ENCODE measurements around the gene IL10RA.

The IL10RA gene

DNA sequence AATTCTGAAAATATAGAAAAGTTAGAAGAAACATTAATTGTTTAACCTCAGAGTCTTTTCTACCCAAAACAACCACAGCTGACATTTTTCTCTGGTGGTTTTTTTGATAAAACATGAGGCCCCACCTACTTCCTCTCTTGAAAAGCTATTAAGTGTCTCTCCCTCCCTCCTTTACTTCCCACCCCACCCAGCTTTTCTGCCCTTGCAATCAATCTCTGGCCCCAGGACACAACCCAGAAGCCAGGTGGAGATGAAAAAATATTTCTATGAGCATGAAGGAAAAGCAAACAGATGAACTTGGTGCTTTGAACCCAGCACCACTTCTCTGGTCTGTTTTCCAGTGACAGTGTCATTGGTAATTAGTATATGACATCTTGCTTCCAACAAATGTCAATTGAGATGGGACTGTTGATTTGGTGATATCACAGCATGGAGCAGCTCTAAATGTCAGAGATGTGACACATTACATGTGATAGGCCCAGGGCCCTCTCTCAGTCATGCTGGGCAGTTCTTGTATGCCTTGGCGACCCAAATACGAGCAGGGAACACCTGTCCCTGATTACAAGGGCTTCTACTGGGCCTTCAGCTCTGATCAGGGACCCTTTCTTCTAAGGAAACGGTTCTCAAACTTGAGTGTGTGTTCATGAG lies 33.0 kb upstream of the IL10RA start:
- no peaks in the 10 kb centered on the region for H3K27me3 ChIP-seq (ENCODE audit: insufficient read depth, low read length)
- H3K9me2 ChIP-seq (ENCODE audit: low read depth, low read length) = no peaks in the 10 kb centered on the region
- H2AFZ ChIP-seq (ENCODE audit: low read length) = no peak overlapping the region
- H3K4me1 ChIP-seq (ENCODE audit: insufficient read depth, low read length, severe bottlenecking) = peaks cover 12% of the 10 kb centered on the region
- no peaks in the 10 kb centered on the region for H4K20me1 ChIP-seq (ENCODE audit: insufficient read depth, low read length)
- TF ChIP-seq, protein P1, sequence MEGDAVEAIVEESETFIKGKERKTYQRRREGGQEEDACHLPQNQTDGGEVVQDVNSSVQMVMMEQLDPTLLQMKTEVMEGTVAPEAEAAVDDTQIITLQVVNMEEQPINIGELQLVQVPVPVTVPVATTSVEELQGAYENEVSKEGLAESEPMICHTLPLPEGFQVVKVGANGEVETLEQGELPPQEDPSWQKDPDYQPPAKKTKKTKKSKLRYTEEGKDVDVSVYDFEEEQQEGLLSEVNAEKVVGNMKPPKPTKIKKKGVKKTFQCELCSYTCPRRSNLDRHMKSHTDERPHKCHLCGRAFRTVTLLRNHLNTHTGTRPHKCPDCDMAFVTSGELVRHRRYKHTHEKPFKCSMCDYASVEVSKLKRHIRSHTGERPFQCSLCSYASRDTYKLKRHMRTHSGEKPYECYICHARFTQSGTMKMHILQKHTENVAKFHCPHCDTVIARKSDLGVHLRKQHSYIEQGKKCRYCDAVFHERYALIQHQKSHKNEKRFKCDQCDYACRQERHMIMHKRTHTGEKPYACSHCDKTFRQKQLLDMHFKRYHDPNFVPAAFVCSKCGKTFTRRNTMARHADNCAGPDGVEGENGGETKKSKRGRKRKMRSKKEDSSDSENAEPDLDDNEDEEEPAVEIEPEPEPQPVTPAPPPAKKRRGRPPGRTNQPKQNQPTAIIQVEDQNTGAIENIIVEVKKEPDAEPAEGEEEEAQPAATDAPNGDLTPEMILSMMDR (IDR thresholded peaks at IDR 0.05; ENCODE audit: low read length) = no peak
- no peak for TF ChIP-seq EZH2 (IDR thresholded peaks at IDR 0.05; ENCODE audit: borderline replicate concordance, low read length)
- H3K4me2 ChIP-seq (ENCODE audit: low read length) = no peak overlapping the region
- no peak overlapping the region for H3K9ac ChIP-seq (ENCODE audit: low read length)
- no peak overlapping the region for H3K4me3 ChIP-seq (ENCODE audit: low read depth, low read length, poor library complexity, severe bottlenecking)
- no peaks in the 10 kb centered on the region for H3K79me2 ChIP-seq (ENCODE audit: insufficient read depth, low read length)
- no peak overlapping the region for H3K27ac ChIP-seq (ENCODE audit: low read depth, low read length, poor library complexity, severe bottlenecking)
- no peaks in the 10 kb centered on the region for H3F3A ChIP-seq (ENCODE audit: insufficient read depth, low read length)
- no peaks in the 10 kb centered on the region for H3K9me3 ChIP-seq (ENCODE audit: low read length)
- no peaks in the 10 kb centered on the region for H3K36me3 ChIP-seq (ENCODE audit: insufficient read depth, low read length)

DNA sequence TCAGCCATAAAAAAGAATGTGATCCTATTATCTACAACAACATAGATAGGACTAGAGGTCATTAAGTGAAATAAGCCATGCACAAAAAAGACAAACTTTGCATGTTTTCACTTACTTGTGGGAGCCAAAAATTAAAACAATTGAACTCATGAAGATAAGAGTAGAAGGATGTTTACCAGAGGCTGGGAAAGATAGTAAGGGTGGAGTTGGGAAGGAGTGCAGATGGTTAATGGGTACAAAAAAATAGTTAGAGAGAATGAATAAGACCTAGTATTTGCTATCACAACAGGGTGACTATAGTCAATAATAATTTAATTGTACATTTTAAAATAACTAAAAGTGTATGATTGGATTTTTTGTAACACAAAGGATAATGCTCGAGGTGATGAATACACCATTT lies 27.2 kb upstream of the IL10RA start:
- Histone ChIP-seq H3F3A (ENCODE audit: insufficient read depth, low read length) (no peaks in the 10 kb centered on the region), H3K4me3 (ENCODE audit: low read depth, low read length, poor library complexity, severe bottlenecking) (no peak overlapping the region), H4K20me1 (ENCODE audit: insufficient read depth, low read length) (no peaks in the 10 kb centered on the region), H3K27me3 (ENCODE audit: insufficient read depth, low read length) (no peaks in the 10 kb centered on the region), H3K9ac (ENCODE audit: low read length) (no peak overlapping the region), H3K9me3 (ENCODE audit: low read length) (no peaks in the 10 kb centered on the region), H3K4me1 (ENCODE audit: insufficient read depth, low read length, severe bottlenecking) (peaks cover 4% of the 10 kb centered on the region), H3K9me2 (ENCODE audit: low read depth, low read length) (no peaks in the 10 kb centered on the region), H3K4me2 (ENCODE audit: low read length) (no peak overlapping the region), H3K27ac (ENCODE audit: low read depth, low read length, poor library complexity, severe bottlenecking) (no peak overlapping the region), H2AFZ (ENCODE audit: low read length) (no peak overlapping the region), H3K79me2 (ENCODE audit: insufficient read depth, low read length) (no peaks in the 10 kb centered on the region), H3K36me3 (ENCODE audit: insufficient read depth, low read length) (no peaks in the 10 kb centered on the region)
- TF ChIP-seq EZH2 (IDR thresholded peaks at IDR 0.05; ENCODE audit: borderline replicate concordance, low read length) = no peak
- TF ChIP-seq, protein P1 (IDR thresholded peaks at IDR 0.05; ENCODE audit: low read length) = no peak

DNA sequence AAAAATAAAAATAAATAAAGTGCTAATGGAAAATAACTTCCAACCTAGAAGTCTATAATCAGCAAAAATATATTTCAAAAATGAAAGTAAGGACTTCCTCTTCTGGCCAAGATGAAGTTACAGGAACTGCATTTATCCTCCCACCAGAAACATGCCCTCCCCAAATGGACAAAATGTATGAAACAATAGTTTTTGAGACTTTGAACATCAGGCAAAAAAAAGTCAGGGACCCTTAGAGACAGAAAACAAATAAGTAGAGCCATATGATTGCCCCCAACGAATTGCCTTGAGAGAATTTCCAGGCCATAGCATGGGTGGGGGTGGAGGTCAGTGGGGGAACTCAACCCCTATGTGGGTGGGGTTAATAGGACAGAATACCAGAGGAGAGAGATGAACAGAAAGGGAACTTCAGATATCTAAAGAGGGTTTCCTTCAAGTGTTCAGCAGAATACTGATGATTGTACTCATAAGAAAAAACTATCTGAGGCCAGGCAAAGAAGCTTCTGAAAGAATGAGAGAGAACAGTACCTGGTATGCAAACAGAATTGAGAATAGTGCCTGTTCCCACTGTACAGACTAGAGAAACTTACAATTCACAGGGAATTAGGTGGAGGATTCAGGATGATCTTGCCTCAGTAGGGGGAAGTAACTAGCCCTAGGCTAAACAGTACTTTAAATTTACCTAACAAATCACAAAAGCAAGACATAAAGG lies 26.6 kb upstream of the IL10RA start:
- Histone ChIP-seq H3K4me1 (ENCODE audit: insufficient read depth, low read length, severe bottlenecking) (peaks cover 4% of the 10 kb centered on the region), H3K9ac (ENCODE audit: low read length) (no peak overlapping the region), H3F3A (ENCODE audit: insufficient read depth, low read length) (no peaks in the 10 kb centered on the region), H3K9me2 (ENCODE audit: low read depth, low read length) (no peaks in the 10 kb centered on the region), H3K4me3 (ENCODE audit: low read depth, low read length, poor library complexity, severe bottlenecking) (no peak overlapping the region), H2AFZ (ENCODE audit: low read length) (no peak overlapping the region), H3K27ac (ENCODE audit: low read depth, low read length, poor library complexity, severe bottlenecking) (no peak overlapping the region), H4K20me1 (ENCODE audit: insufficient read depth, low read length) (no peaks in the 10 kb centered on the region), H3K79me2 (ENCODE audit: insufficient read depth, low read length) (no peaks in the 10 kb centered on the region), H3K4me2 (ENCODE audit: low read length) (no peak overlapping the region), H3K27me3 (ENCODE audit: insufficient read depth, low read length) (no peaks in the 10 kb centered on the region), H3K36me3 (ENCODE audit: insufficient read depth, low read length) (no peaks in the 10 kb centered on the region), H3K9me3 (ENCODE audit: low read length) (no peaks in the 10 kb centered on the region)
- TF ChIP-seq, protein P1 (IDR thresholded peaks at IDR 0.05; ENCODE audit: low read length) = no peak
- no peak for TF ChIP-seq EZH2 (IDR thresholded peaks at IDR 0.05; ENCODE audit: borderline replicate concordance, low read length)
